HG03103 (cell line): ENCODE results near the gene CFAP54.
A peak's percentile ranks its signal among the peaks of the same experiment; 100 is the strongest.

ENCODE experiments used
- ATAC-seq: cut with Tn5 transposase; IDR thresholded peaks from one replicate; pipeline ENCODE4 v1.9.1; 2021; ENCODE audit warnings: low read depth; ENCODE audit not compliant: unreplicated experiment

CFAP54 gene

DNA sequence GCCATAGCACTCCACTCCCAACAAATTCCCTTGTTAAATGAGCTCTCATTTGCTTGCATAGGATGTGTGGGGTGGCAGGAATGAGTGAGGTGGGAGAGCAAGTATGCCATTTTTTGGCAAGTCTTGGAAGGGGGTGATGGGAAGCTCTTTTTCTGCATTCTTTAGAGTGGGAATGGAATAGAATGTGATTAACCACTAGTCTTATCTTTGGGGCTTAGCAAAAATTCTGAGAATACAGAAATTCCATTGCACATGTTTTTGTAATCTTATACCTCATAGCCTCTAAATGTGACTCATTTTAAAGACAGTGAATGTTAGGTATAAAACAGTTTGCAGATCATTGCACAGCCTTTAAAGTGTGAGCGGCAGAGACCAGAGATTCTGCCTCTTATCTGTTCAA is 389.3 kb downstream of the CFAP54 start:
- ATAC-seq: no peak

DNA sequence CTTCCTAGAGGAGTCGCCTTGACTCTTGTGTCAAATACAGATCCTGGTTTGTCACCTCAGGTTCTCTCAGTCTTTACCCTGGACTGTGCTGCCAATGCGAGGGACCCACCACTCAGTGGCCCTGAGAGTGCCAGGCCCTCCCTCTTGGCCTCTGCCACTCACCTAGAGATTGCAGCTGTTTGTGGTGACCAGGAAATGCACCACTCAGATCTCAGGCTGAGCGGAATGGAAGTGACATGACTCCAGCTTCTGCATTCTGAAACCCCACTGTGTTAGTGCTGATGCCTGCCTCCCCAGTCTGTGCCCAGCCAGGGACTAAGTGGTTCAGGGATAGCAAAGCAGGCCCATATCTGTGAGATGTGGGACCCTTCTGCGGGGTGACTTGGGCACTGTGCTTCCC is 389.9 kb downstream of the CFAP54 start:
- no peak for ATAC-seq

DNA sequence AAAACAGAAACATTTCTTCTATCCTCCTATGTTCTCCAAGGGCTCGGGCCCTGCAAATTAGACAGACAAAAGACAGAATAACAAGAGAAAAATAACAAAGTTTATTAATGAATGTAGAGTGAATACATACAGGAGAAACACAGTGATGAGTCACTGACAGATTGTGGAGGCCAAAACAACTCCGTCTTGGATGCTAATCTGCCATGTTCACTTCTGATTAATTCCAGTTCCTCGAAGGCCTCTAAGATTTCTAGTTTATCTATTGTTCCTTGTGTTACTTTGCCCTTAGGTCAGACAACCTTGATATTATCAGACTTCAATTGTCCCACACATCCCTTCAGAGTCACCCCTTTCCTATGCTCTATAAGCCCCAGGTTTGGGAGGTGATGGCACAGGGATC is 390.8 kb downstream of the CFAP54 start:
- ATAC-seq: no peak

DNA sequence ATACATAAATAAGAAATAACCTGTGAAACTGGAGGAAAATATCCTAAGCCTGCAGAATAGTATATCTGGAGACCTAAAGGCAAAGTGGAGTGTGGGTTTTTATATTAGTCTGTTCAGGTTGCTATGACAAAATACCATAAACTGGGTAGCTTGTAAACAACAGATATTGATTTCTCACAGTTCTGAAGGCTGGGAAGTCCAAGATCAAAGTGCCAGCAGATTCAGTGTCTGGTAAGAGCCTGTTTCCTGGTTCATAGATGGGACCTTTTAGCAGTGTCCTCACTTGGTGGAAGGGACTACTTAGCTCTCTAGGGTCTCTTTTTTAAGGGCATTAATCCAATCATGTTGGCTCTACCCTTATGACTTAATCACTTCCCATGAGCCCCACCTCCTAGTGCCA is 392.2 kb downstream of the CFAP54 start:
- ATAC-seq: no peak

DNA sequence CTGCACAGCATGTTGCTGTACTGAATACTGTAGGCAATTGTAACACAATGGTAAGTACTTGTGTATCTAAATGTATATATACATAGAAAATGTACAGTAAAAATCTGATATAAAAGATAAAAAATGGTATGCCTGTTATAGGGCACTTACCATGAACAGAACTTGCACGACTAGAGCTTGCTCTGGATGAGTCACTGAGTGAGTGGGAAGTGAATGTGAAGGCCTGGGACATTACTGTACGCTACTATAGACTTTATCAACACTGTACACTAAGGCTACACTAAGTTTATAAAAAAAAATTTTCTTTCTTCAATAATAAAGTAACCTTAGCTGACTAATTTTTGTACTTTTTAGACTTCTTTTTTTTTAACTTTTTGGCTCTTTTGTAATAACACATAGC is 393.5 kb downstream of the CFAP54 start:
- no peak for ATAC-seq

DNA sequence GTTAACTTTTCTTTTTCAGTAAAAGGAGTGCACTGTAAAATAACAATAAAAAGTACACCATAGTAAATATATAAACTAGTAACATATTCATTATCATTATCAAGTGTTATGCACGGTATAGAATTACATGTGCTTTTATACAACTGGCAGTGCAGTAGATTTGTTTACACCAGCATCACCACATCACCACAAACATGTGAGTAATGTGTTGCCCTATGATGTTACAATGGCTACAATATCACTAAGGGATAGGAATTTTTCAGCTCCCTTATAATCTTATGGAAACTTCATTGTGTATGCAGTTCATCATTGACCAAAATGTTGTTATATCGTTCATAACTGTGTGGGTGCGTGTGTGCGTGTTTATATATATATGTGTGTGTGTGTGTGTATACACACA is 394.2 kb downstream of the CFAP54 start:
- no peak for ATAC-seq

DNA sequence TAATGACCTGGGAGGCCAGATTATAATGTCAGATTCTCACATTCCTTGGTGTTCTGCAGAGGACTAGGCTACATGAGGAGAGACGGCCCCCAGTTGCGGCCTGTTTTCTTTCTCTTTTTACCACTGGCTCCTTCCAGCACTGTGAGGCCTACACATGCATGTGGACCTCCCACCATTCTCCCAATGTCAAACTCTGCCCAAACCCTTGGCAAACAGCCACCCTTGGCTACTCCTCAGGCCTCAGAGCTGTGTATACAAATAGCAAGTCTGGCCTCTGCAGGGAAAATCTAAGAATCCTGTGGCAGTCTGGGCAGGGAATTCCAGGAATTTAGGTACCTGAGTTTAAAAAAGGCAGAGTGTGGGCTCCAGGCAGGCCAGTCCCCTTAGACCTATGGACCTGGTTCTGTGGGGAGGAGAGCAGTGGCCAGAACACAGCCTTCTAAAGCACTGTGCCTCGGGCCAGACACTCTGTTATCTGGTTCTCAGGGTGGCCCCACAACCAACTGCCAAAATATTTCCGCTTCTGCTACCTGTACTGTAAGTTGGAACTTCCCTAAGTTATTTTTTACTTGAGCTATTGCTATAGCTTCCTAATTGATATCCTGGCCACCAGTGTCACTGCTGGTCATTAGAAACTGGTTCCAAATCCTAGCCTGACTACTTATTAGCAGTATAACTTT is 397.8 kb downstream of the CFAP54 start:
- no peak for ATAC-seq

GRCh38 chr12:96889273-96889933 is 400.0 kb downstream of the CFAP54 start:
- no peak for ATAC-seq

GRCh38 chr12:96890331-96890730 is 401.0 kb downstream of the CFAP54 start:
- no peak for ATAC-seq

GRCh38 chr12:96892104-96892503 is 402.7 kb downstream of the CFAP54 start:
- ATAC-seq: no peak

GRCh38 chr12:96897421-96897820 is 408.0 kb downstream of the CFAP54 start:
- ATAC-seq: no peak

DNA sequence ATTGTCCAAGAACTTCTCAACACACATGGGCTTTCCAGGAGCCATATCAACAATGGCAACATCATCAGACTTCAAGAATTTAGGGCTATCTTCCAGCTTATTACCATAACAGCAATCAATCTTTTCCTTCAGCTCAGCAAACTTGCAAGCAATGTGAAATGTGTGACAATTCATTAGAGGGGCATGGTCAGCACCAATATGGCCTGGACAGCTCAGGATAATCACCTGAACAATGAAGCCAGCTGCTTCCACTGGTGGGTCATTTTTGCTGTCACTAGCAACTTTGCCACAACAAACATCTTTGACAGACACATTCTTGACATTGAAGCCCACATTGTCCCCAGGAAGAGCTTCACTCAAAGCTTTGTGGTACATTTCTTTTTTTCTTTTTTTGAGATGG is 411.8 kb downstream of the CFAP54 start:
- ATAC-seq: no peak

DNA sequence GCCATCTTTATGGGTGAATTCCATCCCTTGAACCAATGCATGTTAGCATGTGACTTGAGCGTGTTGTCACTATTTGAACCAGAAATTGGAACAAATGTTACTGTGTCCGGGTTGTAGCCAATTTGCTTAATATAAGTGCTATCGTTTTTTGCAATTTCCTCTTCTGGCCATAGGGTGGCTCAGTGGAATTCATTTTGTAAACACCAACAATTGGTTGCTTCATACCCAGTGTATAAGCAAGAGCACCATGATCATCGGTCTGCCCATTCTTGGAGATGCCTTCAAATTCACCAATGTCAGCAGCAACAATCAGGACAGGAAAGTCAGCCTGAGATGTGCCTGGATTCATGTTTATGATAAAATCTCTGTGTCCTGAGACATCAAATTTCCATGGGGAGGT is 412.7 kb downstream of the CFAP54 start:
- no peak for ATAC-seq

DNA sequence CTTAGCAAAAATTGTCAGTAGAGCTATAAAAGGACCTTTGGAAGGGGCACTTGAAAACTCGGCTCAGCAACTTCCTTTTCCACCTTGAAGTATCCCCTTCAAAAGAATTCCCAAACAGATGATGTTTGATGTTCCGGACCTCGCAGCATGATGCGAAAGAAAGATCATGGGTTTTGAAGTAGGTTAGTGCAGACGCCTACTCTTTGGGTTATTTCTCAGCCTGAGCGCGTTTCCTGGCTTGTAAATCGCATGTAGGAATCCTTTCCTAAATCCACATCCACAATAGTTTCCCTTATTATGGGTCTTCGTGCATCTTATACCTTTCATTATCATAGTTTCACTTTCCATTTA is 417.1 kb downstream of the CFAP54 start:
- ATAC-seq: no peak

GRCh38 chr12:96906849-96907670 is 417.7 kb downstream of the CFAP54 start, which contains the start of gene NEDD1:
Gene NEDD1 (plus strand): TSS chr12:96907257. CDS start chr12:96909760, 2,503 bp downstream.
- ATAC-seq: peak; percentile 88

DNA sequence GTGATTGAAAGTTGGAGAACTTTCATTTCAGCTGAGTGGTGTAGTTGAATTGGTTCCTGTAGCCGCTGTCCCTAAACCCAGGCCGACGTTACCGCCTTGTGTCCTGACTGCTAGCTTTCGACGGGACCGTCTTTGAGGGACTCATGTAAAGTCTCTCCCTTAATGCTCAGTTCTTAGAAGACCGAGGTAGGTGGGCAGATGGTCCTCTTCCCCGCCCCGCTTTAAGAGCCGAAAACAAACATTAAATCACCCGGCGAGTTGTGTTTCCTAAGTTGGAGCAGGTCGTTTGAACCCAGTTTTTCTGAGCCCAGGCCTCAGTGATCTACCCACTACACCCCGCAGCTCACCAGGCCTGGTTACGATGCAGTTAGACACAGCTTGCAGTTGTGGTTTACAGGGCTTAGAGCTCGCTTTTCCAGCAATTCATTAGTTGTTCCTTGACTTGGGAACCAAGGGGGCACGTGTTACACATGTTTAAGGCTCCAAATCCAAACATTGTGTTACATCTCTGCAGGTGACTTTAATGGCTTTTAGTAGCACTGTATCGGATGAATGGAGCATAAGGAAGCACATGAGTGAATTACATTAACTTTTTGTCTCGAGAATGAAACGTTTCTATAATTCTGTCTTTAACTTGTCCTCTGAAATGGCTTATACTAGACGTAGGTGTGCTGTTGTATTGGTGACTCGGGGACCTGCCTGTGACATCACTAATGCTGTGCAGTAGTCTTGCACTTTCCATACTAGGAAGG is 418.5 kb downstream of the CFAP54 start:
- peak; percentile 18 for ATAC-seq

DNA sequence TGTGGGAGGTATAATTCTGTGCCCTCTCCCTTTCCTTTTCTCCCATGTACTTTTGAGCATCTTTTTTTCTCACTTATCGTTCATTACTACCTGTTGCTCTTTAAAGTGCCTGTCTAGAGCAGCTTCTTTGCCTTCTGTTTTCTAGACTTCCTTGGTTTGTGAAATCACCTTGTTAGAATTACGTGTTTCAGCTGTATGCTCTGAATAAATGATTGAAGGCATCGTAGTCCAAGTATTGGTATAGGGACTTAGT is 419.0 kb downstream of the CFAP54 start:
- no peak for ATAC-seq

- no peak for ATAC-seq
Observed at GRCh38 chr12:96912261-96912660, 422.9 kb downstream of the CFAP54 start.

DNA sequence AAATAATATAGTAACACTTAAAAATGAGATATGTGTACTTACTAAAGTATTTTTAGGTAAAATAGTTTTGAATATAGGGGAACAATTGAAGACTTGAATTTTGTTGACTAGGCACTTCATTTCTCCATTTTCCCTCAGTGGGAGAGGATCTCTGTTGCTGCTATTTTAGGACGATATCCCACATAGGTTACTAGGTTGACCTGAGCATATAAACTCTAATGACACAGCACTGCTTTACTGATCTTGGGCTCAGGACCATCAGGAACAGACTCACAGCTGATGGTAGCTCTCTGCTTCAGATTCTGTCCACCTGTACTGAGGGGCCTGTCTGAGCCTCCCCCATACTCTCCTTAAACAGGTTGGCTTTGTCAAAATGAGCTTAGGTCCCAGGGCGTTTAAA is 423.6 kb downstream of the CFAP54 start:
- no peak for ATAC-seq

DNA sequence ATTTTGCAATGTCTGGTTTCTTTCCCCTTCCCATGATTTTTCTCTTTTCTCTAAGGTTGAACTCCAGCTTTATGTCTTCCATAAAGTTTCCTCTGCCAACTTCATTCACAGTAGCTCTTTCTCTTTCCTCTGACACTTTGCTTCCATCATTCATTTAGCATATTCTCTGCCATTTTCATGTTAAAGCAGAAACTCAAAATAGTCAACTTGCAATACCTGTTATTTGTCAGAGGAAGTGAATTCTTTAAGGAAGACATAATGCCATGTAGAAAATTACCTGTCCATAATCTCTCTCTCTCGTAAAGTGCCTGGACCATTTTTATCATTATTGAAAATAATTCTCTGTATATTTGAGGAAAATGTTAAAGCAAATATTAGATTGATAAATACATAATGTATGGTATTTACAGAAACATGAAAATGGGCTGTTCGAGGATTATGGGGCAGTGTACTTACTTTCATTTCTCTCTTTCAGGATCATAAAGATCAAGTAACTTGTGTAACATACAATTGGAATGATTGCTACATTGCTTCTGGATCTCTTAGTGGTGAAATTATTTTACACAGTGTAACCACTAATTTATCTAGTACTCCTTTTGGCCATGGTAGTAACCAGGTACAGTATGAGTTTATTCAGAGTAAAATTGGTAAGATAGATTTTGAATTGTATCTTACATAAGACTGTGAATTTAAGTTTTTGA is 430.3 kb downstream of the CFAP54 start:
- no peak for ATAC-seq
